Measurements from ENCODE around the gene CACNG5. TPM values are rescaled to one million over a fixed set of nuclear protein-coding genes. Genes with fewer than 3 reads are reported as not detected.

CACNG5 gene
- polyA plus RNA-seq, 1 donor from 2014 or later: not detected

- Histone ChIP-seq H3K4me3 (ENCODE audit: low read length) (no peak overlapping the region), H2AFZ (ENCODE audit: low read depth, low read length) (no peak overlapping the region), H3K4me2 (ENCODE audit: low read length) (no peak overlapping the region), H3K36me3 (ENCODE audit: insufficient read depth, low read length) (no peaks in the 10 kb centered on the region), H3K9me2 (ENCODE audit: insufficient read depth, low read length) (no peaks in the 10 kb centered on the region), H3K9ac (ENCODE audit: low read length) (no peak overlapping the region), H3F3A (ENCODE audit: insufficient read depth, low read length, poor library complexity, severe bottlenecking) (no peaks in the 10 kb centered on the region), H3K27me3 (ENCODE audit: insufficient read depth, low read depth, low read length) (no peaks in the 10 kb centered on the region), H3K9me3 (ENCODE audit: low read length) (no peaks in the 10 kb centered on the region), H3K27ac (ENCODE audit: low read length) (no peak overlapping the region), H3K79me2 (replicated peaks; ENCODE audit: insufficient read depth, low read length) (no peaks in the 10 kb centered on the region), H4K20me1 (ENCODE audit: insufficient read depth) (no peaks in the 10 kb centered on the region)
- no peak for TF ChIP-seq EP300 (conservative IDR thresholded peaks at IDR 0.05; ENCODE audit: poor library complexity, severe bottlenecking)
- no peak for TF ChIP-seq SMC3 (conservative IDR thresholded peaks at IDR 0.05; ENCODE audit: poor library complexity)
- no peak for TF ChIP-seq EZH2 (IDR thresholded peaks at IDR 0.05; ENCODE audit: borderline replicate concordance, insufficient read depth, low read length, poor library complexity, severe bottlenecking)
- no peak for TF ChIP-seq MXI1 (conservative IDR thresholded peaks at IDR 0.05; ENCODE audit: poor library complexity, severe bottlenecking)
- TF ChIP-seq CTCF (IDR thresholded peaks at IDR 0.05; ENCODE audit: poor library complexity, severe bottlenecking): no peak
- no peak for TF ChIP-seq RAD21 (conservative IDR thresholded peaks at IDR 0.05)
Observed at GRCh38 chr17:66889480-66890230, 54.7 kb downstream of the CACNG5 start.

DNA sequence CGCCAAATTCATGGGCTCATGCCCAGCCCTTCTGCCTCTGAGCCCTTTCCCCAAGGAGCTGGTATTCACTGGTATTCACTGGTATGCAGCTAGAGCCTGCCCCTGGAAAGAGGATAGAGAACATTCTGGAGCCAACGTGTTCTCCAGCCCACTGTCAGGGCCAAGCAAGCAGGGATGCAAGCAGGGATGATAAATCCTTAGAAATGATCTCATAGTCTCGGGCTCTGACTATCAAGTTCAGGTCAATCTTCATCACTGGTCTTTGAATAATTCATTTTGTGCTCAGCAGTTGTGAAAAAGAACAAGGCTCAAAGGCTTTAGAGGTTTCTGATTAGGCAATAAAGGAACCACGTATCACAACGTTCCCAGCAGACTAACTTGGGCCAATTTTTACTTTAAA lies 57.3 kb downstream of the CACNG5 start:
- no peak overlapping the region for H3K9ac ChIP-seq (ENCODE audit: low read length)
- H3K27me3 ChIP-seq (ENCODE audit: insufficient read depth, low read depth, low read length): no peaks in the 10 kb centered on the region
- H3K4me3 ChIP-seq (ENCODE audit: low read length): no peak overlapping the region
- H3K27ac ChIP-seq (ENCODE audit: low read length): no peak overlapping the region
- no peak overlapping the region for H3K4me2 ChIP-seq (ENCODE audit: low read length)
- no peaks in the 10 kb centered on the region for H4K20me1 ChIP-seq (ENCODE audit: insufficient read depth)
- no peak overlapping the region for H2AFZ ChIP-seq (ENCODE audit: low read depth, low read length)
- no peaks in the 10 kb centered on the region for H3K9me2 ChIP-seq (ENCODE audit: insufficient read depth, low read length)
- no peaks in the 10 kb centered on the region for H3F3A ChIP-seq (ENCODE audit: insufficient read depth, low read length, poor library complexity, severe bottlenecking)
- no peaks in the 10 kb centered on the region for H3K79me2 ChIP-seq (replicated peaks; ENCODE audit: insufficient read depth, low read length)
- no peaks in the 10 kb centered on the region for H3K36me3 ChIP-seq (ENCODE audit: insufficient read depth, low read length)
- TF ChIP-seq POLR2AphosphoS5 (IDR thresholded peaks at IDR 0.05): no peak
- no peak for TF ChIP-seq CTCF (IDR thresholded peaks at IDR 0.05; ENCODE audit: poor library complexity, severe bottlenecking)
- no peak for TF ChIP-seq RAD21 (conservative IDR thresholded peaks at IDR 0.05)
- no peak for TF ChIP-seq MXI1 (conservative IDR thresholded peaks at IDR 0.05; ENCODE audit: poor library complexity, severe bottlenecking)
- no peak for TF ChIP-seq EZH2 (IDR thresholded peaks at IDR 0.05; ENCODE audit: borderline replicate concordance, insufficient read depth, low read length, poor library complexity, severe bottlenecking)
- no peak for TF ChIP-seq EP300 (conservative IDR thresholded peaks at IDR 0.05; ENCODE audit: poor library complexity, severe bottlenecking)
- no peak for TF ChIP-seq SMC3 (conservative IDR thresholded peaks at IDR 0.05; ENCODE audit: poor library complexity)
- H3K9me3 ChIP-seq (ENCODE audit: low read length): no peaks in the 10 kb centered on the region

- Histone ChIP-seq H3K4me2 (ENCODE audit: low read length) (no peak overlapping the region), H3K79me2 (replicated peaks; ENCODE audit: insufficient read depth, low read length) (no peaks in the 10 kb centered on the region), H2AFZ (ENCODE audit: low read depth, low read length) (no peak overlapping the region), H3K27me3 (ENCODE audit: insufficient read depth, low read depth, low read length) (no peaks in the 10 kb centered on the region), H3F3A (ENCODE audit: insufficient read depth, low read length, poor library complexity, severe bottlenecking) (no peaks in the 10 kb centered on the region), H3K36me3 (ENCODE audit: insufficient read depth, low read length) (no peaks in the 10 kb centered on the region), H3K9me2 (ENCODE audit: insufficient read depth, low read length) (no peaks in the 10 kb centered on the region), H3K4me3 (ENCODE audit: low read length) (no peak overlapping the region), H4K20me1 (ENCODE audit: insufficient read depth) (no peaks in the 10 kb centered on the region), H3K9ac (ENCODE audit: low read length) (no peak overlapping the region), H3K27ac (ENCODE audit: low read length) (no peak overlapping the region), H3K9me3 (ENCODE audit: low read length) (no peaks in the 10 kb centered on the region)
- TF ChIP-seq SMC3 (conservative IDR thresholded peaks at IDR 0.05; ENCODE audit: poor library complexity) (no peak), POLR2AphosphoS5 (IDR thresholded peaks at IDR 0.05) (no peak), CTCF (IDR thresholded peaks at IDR 0.05; ENCODE audit: poor library complexity, severe bottlenecking) (no peak), TAF1 (IDR thresholded peaks at IDR 0.05; ENCODE audit: low read depth) (no peak), MXI1 (conservative IDR thresholded peaks at IDR 0.05; ENCODE audit: poor library complexity, severe bottlenecking) (no peak), EP300 (conservative IDR thresholded peaks at IDR 0.05; ENCODE audit: poor library complexity, severe bottlenecking) (no peak), EZH2 (IDR thresholded peaks at IDR 0.05; ENCODE audit: borderline replicate concordance, insufficient read depth, low read length, poor library complexity, severe bottlenecking) (no peak), RAD21 (conservative IDR thresholded peaks at IDR 0.05) (no peak)
- TF ChIP-seq, protein P1, sequence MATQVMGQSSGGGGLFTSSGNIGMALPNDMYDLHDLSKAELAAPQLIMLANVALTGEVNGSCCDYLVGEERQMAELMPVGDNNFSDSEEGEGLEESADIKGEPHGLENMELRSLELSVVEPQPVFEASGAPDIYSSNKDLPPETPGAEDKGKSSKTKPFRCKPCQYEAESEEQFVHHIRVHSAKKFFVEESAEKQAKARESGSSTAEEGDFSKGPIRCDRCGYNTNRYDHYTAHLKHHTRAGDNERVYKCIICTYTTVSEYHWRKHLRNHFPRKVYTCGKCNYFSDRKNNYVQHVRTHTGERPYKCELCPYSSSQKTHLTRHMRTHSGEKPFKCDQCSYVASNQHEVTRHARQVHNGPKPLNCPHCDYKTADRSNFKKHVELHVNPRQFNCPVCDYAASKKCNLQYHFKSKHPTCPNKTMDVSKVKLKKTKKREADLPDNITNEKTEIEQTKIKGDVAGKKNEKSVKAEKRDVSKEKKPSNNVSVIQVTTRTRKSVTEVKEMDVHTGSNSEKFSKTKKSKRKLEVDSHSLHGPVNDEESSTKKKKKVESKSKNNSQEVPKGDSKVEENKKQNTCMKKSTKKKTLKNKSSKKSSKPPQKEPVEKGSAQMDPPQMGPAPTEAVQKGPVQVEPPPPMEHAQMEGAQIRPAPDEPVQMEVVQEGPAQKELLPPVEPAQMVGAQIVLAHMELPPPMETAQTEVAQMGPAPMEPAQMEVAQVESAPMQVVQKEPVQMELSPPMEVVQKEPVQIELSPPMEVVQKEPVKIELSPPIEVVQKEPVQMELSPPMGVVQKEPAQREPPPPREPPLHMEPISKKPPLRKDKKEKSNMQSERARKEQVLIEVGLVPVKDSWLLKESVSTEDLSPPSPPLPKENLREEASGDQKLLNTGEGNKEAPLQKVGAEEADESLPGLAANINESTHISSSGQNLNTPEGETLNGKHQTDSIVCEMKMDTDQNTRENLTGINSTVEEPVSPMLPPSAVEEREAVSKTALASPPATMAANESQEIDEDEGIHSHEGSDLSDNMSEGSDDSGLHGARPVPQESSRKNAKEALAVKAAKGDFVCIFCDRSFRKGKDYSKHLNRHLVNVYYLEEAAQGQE (IDR thresholded peaks at IDR 0.05; ENCODE audit: borderline replicate concordance): no peak
Observed at GRCh38 chr17:66893382-66893781, 58.5 kb downstream of the CACNG5 start.

All from neural cell (in vitro differentiated cells).